ENCODE measurements around the gene PAQR5.

PAQR5 gene

GRCh38 chr15:69402816-69403215 is 104.1 kb downstream of the PAQR5 start:
- no peak for DNase-seq (ENCODE audit: low spot score in 2 of 2)
- Mint-ChIP-seq H3K4me1 (peaks cover 7% of the 10 kb centered on the region), H3K9me3 (no peaks in the 10 kb centered on the region), H3K36me3 (no peaks in the 10 kb centered on the region), H3K27ac (no peak overlapping the region), H3K4me3 (no peak overlapping the region)
- no peak for ATAC-seq

GRCh38 chr15:69403594-69403993 is 104.9 kb downstream of the PAQR5 start:
- Mint-ChIP-seq H3K4me3 (no peak overlapping the region), H3K36me3 (no peaks in the 10 kb centered on the region), H3K4me1 (peaks cover 7% of the 10 kb centered on the region), H3K9me3 (no peaks in the 10 kb centered on the region), H3K27ac (no peak overlapping the region)
- ATAC-seq, result no peak
- no peak for DNase-seq (ENCODE audit: low spot score in 2 of 2)

GRCh38 chr15:69405110-69405509 is 106.4 kb downstream of the PAQR5 start:
- H3K27ac Mint-ChIP-seq, result no peak overlapping the region
- ATAC-seq, result no peak

GRCh38 chr15:69407719-69408400 is 109.1 kb downstream of the PAQR5 start:
- Mint-ChIP-seq H3K4me1 (no peaks in the 10 kb centered on the region), H3K4me3 (no peak overlapping the region), H3K36me3 (no peaks in the 10 kb centered on the region), H3K27ac (no peak overlapping the region), H3K9me3 (no peaks in the 10 kb centered on the region)
- DNase-seq (ENCODE audit: low spot score in 2 of 2) (no peak), ATAC-seq (no peak)

More at GRCh38 chr15:69405110-69405509, 106.4 kb downstream of the PAQR5 start:
- DNase-seq (ENCODE audit: low spot score in 2 of 2), result no peak
- no peaks in the 10 kb centered on the region for H3K36me3 Mint-ChIP-seq
- H3K4me3 Mint-ChIP-seq, result no peak overlapping the region
- no peaks in the 10 kb centered on the region for H3K9me3 Mint-ChIP-seq
- H3K4me1 Mint-ChIP-seq, result peaks cover 7% of the 10 kb centered on the region

- ATAC-seq (no peak), DNase-seq (ENCODE audit: low spot score in 2 of 2) (no peak)
- Mint-ChIP-seq H3K36me3 (no peaks in the 10 kb centered on the region), H3K9me3 (no peaks in the 10 kb centered on the region), H3K4me1 (peaks cover 2% of the 10 kb centered on the region), H3K27ac (no peak overlapping the region), H3K4me3 (no peak overlapping the region)
Observed at GRCh38 chr15:69408841-69409240, 110.1 kb downstream of the PAQR5 start.

- no peak for ATAC-seq
- Mint-ChIP-seq H3K36me3 (no peaks in the 10 kb centered on the region), H3K9me3 (no peaks in the 10 kb centered on the region), H3K4me1 (peaks cover 7% of the 10 kb centered on the region), H3K27ac (no peak overlapping the region), H3K4me3 (no peak overlapping the region)
- DNase-seq (ENCODE audit: low spot score in 2 of 2), result no peak
Observed at GRCh38 chr15:69410248-69410874, 111.6 kb downstream of the PAQR5 start.

GRCh38 chr15:69412274-69412673 is 113.6 kb downstream of the PAQR5 start:
- Mint-ChIP-seq H3K36me3 (no peaks in the 10 kb centered on the region), H3K4me3 (no peak overlapping the region), H3K27ac (no peak overlapping the region), H3K9me3 (no peaks in the 10 kb centered on the region), H3K4me1 (peaks cover 7% of the 10 kb centered on the region)
- no peak for ATAC-seq
- no peak for DNase-seq (ENCODE audit: low spot score in 2 of 2)

- peaks cover 7% of the 10 kb centered on the region for H3K4me1 Mint-ChIP-seq
Observed at GRCh38 chr15:69412701-69413100, 114.0 kb downstream of the PAQR5 start.

GRCh38 chr15:69413822-69414700 is 115.3 kb downstream of the PAQR5 start, which contains the start of gene KIF23:
Gene KIF23 (plus strand): TSS chr15:69414349. CDS start chr15:69414466, 117 bp downstream.
- peaks cover 7% of the 10 kb centered on the region for H3K4me1 Mint-ChIP-seq
- peak; percentile 99 for ATAC-seq
- peak within 1 kb of the TSS; percentile 78 for H3K4me3 Mint-ChIP-seq
- peak within 1 kb of the TSS; percentile 72 for H3K27ac Mint-ChIP-seq
- no peaks in the 10 kb centered on the region for H3K9me3 Mint-ChIP-seq
- peaks cover 11% of the 10 kb centered on the region for H3K36me3 Mint-ChIP-seq
- DNase-seq (ENCODE audit: low spot score in 2 of 2), result peak; percentile 79 to 92

More at GRCh38 chr15:69412701-69413100, 114.0 kb downstream of the PAQR5 start:
- Mint-ChIP-seq H3K4me3 (no peak overlapping the region), H3K36me3 (no peaks in the 10 kb centered on the region), H3K27ac (no peak overlapping the region), H3K9me3 (no peaks in the 10 kb centered on the region)
- no peak for ATAC-seq
- DNase-seq (ENCODE audit: low spot score in 2 of 2), result no peak

GRCh38 chr15:69414701-69415167 is 116.0 kb downstream of the PAQR5 start:
- peaks cover 18% of the 10 kb centered on the region for H3K36me3 Mint-ChIP-seq
- peak; percentile 44 for ATAC-seq
- peak; percentile 14 to 66 for DNase-seq (ENCODE audit: low spot score in 2 of 2)
- H3K4me1 Mint-ChIP-seq, result peaks cover 7% of the 10 kb centered on the region
- no peaks in the 10 kb centered on the region for H3K9me3 Mint-ChIP-seq
- no peak overlapping the region for H3K27ac Mint-ChIP-seq
- peak overlapping the region; percentile 78 for H3K4me3 Mint-ChIP-seq

- no peaks in the 10 kb centered on the region for H3K9me3 Mint-ChIP-seq
- H3K36me3 Mint-ChIP-seq, result peaks cover 20% of the 10 kb centered on the region
- H3K4me1 Mint-ChIP-seq, result peaks cover 7% of the 10 kb centered on the region
- H3K4me3 Mint-ChIP-seq, result peak overlapping the region; percentile 78
- DNase-seq (ENCODE audit: low spot score in 2 of 2) (no peak), ATAC-seq (no peak)
- no peak overlapping the region for H3K27ac Mint-ChIP-seq
Observed at GRCh38 chr15:69415381-69415780, 116.7 kb downstream of the PAQR5 start.

GRCh38 chr15:69417581-69417980 is 118.9 kb downstream of the PAQR5 start:
- Mint-ChIP-seq H3K4me1 (peaks cover 7% of the 10 kb centered on the region), H3K36me3 (peaks cover 37% of the 10 kb centered on the region), H3K9me3 (no peaks in the 10 kb centered on the region), H3K27ac (no peak overlapping the region), H3K4me3 (no peak overlapping the region)
- DNase-seq (ENCODE audit: low spot score in 2 of 2) (no peak), ATAC-seq (no peak)

- DNase-seq (ENCODE audit: low spot score in 2 of 2) (no peak), ATAC-seq (no peak)
- Mint-ChIP-seq H3K27ac (no peak overlapping the region), H3K4me1 (no peaks in the 10 kb centered on the region), H3K36me3 (peaks cover 64% of the 10 kb centered on the region), H3K4me3 (no peak overlapping the region), H3K9me3 (no peaks in the 10 kb centered on the region)
Observed at GRCh38 chr15:69421498-69421897, 122.8 kb downstream of the PAQR5 start.

- Mint-ChIP-seq H3K9me3 (no peaks in the 10 kb centered on the region), H3K36me3 (peaks cover 73% of the 10 kb centered on the region)
- no peak for DNase-seq (ENCODE audit: low spot score in 2 of 2)
Observed at GRCh38 chr15:69422336-69422895, 123.7 kb downstream of the PAQR5 start.

GRCh38 chr15:69424001-69424400 is 125.3 kb downstream of the PAQR5 start:
- Mint-ChIP-seq H3K27ac (no peak overlapping the region), H3K4me3 (no peak overlapping the region), H3K36me3 (peaks cover 68% of the 10 kb centered on the region), H3K9me3 (no peaks in the 10 kb centered on the region), H3K4me1 (no peaks in the 10 kb centered on the region)
- ATAC-seq (no peak), DNase-seq (ENCODE audit: low spot score in 2 of 2) (no peak)

More at GRCh38 chr15:69422336-69422895, 123.7 kb downstream of the PAQR5 start:
- no peak overlapping the region for H3K27ac Mint-ChIP-seq
- no peaks in the 10 kb centered on the region for H3K4me1 Mint-ChIP-seq
- H3K4me3 Mint-ChIP-seq, result no peak overlapping the region
- ATAC-seq, result no peak

Data from stimulated activated effector memory CD8-positive, alpha-beta T cell treated with anti-CD3 and anti-CD28 coated beads, Interleukin-12 subunit alpha, Interleukin-12 subunit beta, amount 100 ng/mL, for 72 hours (primary cell).